Measurements from ENCODE around the gene CXCR3. TPM values are rescaled to one million over a fixed set of nuclear protein-coding genes. Genes with fewer than 3 reads are reported as not detected.

Gene CXCR3
- not detected in 2 replicates for total RNA-seq (2014; rRNA removed; shearing (Covaris generic))

DNA sequence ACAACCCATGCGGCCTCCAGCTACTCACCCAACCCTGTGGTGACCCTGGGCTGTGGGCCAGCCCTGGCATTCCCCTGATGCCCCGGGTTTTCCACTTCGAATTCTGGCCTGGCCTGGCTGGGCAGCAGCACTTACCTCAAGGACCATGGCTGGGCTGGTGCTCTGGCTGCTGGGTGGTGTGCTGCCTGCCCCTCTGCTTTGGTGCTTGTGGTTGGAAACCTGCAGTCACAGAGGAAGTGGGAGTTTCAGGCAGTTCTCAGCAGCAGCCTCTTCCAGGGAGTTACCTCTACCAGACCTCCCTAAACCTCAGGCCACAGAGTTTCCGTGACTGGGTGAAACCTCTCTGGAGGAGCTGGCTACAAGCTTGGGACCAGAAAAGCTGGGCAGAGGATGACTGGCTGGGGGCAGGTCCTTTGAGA, at the start of gene CXCR3:
Gene CXCR3, minus strand, starts transcription at position 209 of the 419 bp plus-strand sequence. Its CDS starts 62 bp downstream, at position 147.

DNA sequence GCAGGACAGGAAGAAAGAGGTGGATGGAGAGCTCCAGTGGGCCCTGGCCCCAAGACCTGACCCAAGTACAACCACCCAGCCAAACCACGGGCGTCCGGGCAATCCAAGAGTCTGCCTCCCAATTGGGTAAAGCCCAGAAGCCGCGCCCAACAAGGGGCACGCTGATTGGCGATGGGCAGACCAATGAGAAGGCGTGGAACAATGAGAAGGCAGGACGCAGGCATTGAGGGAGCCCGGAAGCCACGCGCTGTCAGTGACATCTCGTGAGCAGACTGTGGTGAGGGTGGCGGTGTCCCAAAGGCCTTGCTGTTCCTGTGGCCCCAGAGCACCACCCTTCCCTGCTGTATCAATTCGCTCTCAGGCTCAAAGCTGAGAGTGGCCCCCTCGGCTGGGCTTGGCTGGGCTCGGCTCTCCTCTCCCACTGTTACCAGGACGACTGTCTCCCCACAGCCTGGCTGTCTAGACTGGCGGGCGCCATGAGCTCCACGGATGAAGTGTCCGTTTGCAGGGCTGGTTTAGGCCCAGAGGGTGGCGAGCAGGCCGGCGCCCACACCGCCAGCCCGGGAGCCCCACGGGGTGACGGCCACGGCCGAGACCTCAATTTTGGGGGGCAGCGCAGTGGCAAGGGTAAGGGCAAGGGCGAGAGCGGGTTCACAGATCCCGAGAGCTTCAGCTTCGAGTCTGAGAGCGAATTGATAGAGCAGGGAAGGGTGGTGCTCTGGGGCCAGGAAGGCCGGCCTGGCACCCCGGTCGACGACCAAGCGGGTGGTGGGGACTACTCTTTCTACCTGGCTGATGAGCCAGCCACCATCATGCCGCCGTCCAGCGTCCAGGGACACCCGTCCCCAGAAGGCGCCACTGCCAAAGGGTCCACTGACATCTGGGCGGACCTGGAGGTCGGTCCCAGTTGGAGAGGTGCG, 49.3 kb upstream of the CXCR3 start, which contains the start of gene LOC101059915:
Gene LOC101059915, plus strand, starts transcription at position 219 of the 920 bp plus-strand sequence.

DNA sequence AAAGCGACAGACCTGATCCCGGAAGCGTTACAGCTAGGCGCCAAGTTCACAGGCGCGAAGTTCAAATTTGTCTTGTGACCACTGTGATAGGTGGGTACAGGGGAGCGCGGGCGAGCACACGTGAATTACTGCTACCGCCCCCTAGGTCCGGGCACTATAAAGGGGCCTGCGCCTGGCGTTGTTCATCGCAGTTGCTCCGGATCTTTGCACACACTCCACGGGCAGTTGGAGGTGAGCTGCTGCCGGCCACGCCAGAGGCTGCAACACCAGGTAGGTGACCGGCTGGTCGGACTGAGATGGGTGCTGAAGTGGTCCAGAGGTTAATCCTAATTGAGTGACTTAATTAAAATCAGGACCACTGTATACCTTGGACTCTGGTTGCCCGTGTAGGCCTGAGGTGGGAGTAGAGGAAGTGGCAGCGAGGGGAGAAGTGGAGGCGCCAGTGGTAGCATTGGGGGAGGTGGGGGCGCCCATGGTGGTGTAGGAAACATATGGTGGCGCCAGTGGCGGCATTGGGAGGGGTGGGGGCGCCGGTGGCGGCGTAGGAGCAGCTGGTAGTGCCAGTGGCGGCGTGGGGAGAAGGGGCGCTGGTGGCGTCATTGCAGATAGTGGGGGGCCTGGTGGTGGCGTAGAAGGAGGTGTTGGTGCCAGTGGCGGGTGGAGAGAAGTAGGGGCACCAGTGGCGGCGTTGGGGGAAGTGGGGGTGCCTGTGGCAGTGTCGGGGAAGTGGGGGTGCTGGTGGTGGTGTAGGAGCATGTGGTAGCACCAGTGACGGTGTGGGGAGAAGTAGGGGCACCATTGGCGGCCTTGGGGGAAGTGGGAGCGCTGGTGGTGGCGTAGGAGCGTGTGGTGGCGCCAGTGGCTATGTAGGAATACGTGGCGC, 39.8 kb downstream of the CXCR3 start, which contains the start of gene GCNA:
Gene GCNA, plus strand, starts transcription at position 185 of the 883 bp plus-strand sequence. CDS start 2,385 bp downstream, outside the sequence.

Other genes starting within 250 kb of the CXCR3 start
- gene OGT, start 85.4 kb downstream of the CXCR3 start, total RNA-seq (2014; rRNA removed; shearing (Covaris generic)), result 158 and 176 TPM in 2 replicates
- 0.53 and 0.83 TPM in 2 replicates for gene GCNA, start 40.1 kb downstream of the CXCR3 start, total RNA-seq (2014; rRNA removed; shearing (Covaris generic))
- gene CXorf49, start 99.8 kb upstream of the CXCR3 start, total RNA-seq (2014; rRNA removed; shearing (Covaris generic)), result not detected in 2 replicates
- gene CXorf49B, start 144.8 kb upstream of the CXCR3 start, total RNA-seq (2014; rRNA removed; shearing (Covaris generic)), result not detected in 2 replicates

Measured in A375 (cell line).